Measurements from ENCODE around the gene OR4D10.
"Not testable (repeated sequence)": the region's sequence is repeated elsewhere in the genome, so short reads cannot be mapped to it uniquely, and the experiment has no call there.

OR4D10 gene

DNA sequence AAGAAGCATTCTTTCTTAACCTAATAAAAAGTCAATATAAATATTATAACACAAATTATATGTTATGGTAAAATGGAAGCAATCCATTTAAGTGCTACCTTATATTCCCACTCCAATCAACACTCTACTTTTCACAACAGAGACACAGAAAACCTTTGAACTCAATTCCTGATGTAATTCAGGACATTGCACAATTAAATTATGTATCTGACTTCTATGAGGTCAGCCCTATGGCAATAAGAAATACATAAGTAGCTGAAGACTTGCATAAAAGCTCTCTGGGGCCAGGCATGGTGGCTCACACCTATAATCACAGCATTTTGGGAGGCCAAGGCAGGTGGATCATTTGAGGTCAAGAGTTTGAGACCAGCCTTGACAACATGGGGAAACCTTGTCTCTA is 6.8 kb downstream of the OR4D10 start:
- no peaks in the 10 kb centered on the region for H3K9me3 Mint-ChIP-seq
- H3K4me3 Mint-ChIP-seq, result no peak overlapping the region
- DNase-seq (no peak), ATAC-seq (replicated peaks) (no peak)
- H3K36me3 Mint-ChIP-seq (ENCODE audit: insufficient read depth), result no peaks in the 10 kb centered on the region
- peaks cover 28 to 37% of the 10 kb centered on the region in 2 donors for H3K27me3 Mint-ChIP-seq
- H3K4me1 Mint-ChIP-seq (ENCODE audit: low read depth in 2 of 2), result no peaks in the 10 kb centered on the region
- H3K27ac Mint-ChIP-seq, result no peak overlapping the region

DNA sequence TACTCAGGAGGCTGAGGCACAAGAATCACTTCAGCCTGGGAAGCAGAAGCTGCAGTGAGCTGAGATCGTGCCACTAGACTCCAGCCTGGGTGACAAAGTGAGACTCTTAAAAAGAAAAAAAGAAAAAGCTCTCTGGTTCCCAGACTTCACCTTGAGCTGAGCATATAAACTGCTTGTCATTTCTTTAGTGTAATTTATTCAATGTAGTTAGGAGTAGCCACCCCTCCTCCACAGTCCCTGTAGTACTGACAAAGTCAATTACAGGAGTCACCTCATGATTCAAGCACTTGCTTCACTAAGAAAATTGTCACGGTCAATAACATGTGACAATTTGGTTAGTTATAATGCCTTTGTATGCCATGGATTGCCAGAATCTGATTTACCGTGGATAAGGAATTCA is 7.2 kb downstream of the OR4D10 start:
- H3K9me3 Mint-ChIP-seq, result no peaks in the 10 kb centered on the region

DNA sequence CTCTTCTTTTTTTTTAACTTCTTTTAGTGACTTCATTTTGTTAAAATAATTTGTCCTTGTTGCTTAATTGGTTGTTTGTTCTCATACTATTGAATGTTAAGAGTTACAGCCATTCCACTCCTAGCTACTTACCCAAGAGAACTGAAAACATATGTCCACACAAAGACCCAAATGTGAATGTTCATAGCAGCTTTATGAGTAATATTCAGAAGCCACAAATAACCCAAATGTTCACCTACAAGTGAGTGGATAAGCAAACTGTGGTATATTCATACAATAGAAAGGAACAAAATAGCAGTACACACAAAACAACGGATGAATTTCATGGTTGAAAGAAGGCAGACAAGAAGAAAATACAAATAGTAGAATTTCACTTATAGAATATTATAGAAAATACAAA is 28.8 kb downstream of the OR4D10 start:
- no peak overlapping the region for H3K4me3 Mint-ChIP-seq
- no peaks in the 10 kb centered on the region for H3K36me3 Mint-ChIP-seq (ENCODE audit: insufficient read depth)
- no peak overlapping the region for H3K27ac Mint-ChIP-seq
- peaks cover 44% of the 10 kb centered on the region in 2 donors for H3K27me3 Mint-ChIP-seq
- DNase-seq (no peak), ATAC-seq (replicated peaks) (no peak)
- H3K9me3 Mint-ChIP-seq, result no peaks in the 10 kb centered on the region
- no peaks in the 10 kb centered on the region for H3K4me1 Mint-ChIP-seq (ENCODE audit: low read depth in 2 of 2)

More for the DNA sequence above, 7.2 kb downstream of the OR4D10 start:
- H3K27ac Mint-ChIP-seq, result no peak overlapping the region
- DNase-seq (no peak), ATAC-seq (replicated peaks) (no peak)
- H3K36me3 Mint-ChIP-seq (ENCODE audit: insufficient read depth), result no peaks in the 10 kb centered on the region
- H3K4me1 Mint-ChIP-seq (ENCODE audit: low read depth in 2 of 2), result no peaks in the 10 kb centered on the region
- peaks cover 24 to 34% of the 10 kb centered on the region in 2 donors for H3K27me3 Mint-ChIP-seq
- H3K4me3 Mint-ChIP-seq, result no peak overlapping the region

DNA sequence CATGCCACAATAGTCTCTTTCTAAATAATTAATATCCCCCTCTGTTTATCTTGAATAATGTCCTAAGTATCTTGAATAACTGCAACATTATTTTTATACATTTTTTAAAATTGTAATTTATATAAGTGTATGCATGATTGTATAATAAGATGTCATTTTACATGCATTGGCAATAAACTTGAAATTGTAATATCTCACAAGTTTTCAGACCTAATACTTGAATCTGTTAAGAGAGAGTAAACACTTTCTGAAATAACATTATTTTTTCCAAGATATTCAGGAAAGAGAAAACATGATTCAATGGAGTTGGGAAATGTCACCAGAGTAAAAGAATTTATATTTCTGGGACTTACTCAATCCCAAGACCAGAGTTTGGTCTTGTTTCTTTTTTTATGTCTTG is 30.2 kb downstream of the OR4D10 start, which contains the start of gene OR4D11:
TSS of gene OR4D11 (plus strand) at position 301 of the 400 bp plus-strand sequence. CDS start at position 301, 0 bp downstream.
- Mint-ChIP-seq H3K27me3 (peaks cover 36 to 37% of the 10 kb centered on the region in 2 donors), H3K9me3 (no peaks in the 10 kb centered on the region), H3K36me3 (ENCODE audit: insufficient read depth) (no peaks in the 10 kb centered on the region), H3K4me1 (ENCODE audit: low read depth in 2 of 2) (no peaks in the 10 kb centered on the region), H3K27ac (no peak within 1 kb of the TSS), H3K4me3 (no peak within 1 kb of the TSS)
- ATAC-seq (replicated peaks) (no peak), DNase-seq (no peak)

DNA sequence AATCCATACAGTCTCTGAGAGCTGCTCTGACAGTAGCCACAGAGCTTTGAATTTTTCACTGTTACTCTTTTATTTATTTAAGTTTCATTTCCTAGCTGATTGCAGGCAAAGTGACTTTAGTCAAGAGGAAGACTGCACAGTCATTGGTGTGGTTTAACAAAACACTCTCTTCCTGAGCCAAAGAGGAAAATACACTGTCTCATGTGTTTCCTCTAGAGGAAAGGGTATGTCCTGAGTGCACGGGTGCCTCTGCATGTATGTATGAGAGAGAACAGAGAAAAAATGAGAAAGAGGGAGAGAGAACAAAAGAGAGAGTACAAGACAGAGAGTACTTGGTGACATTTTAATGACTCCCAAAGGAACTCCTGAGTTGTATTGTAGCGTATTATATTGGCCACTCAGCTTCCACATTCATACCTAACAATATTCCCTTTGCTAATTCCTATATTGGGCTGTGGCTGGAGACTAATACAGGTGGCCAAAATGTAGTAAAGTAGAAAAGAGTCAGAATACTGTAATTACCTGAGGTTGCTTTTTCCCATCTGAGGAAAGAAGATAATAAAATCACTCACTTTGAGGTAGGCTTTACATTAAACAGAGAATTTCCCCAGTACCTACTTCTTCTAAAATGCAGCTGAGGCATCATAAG is 38.0 kb downstream of the OR4D10 start, which contains the start of gene OR4D9:
TSS of gene OR4D9 (plus strand) at position 599 of the 649 bp plus-strand sequence. CDS start 3,374 bp downstream, outside the sequence.
- no peak within 1 kb of the TSS for H3K27ac Mint-ChIP-seq
- no peaks in the 10 kb centered on the region for H3K9me3 Mint-ChIP-seq
- DNase-seq, result no peak
- ATAC-seq (replicated peaks), result no peak
- H3K27me3 Mint-ChIP-seq, result peaks cover 25 to 30% of the 10 kb centered on the region in 2 donors
- H3K36me3 Mint-ChIP-seq (ENCODE audit: insufficient read depth), result no peaks in the 10 kb centered on the region
- H3K4me1 Mint-ChIP-seq (ENCODE audit: low read depth in 2 of 2), result no peaks in the 10 kb centered on the region
- no peak within 1 kb of the TSS for H3K4me3 Mint-ChIP-seq

DNA sequence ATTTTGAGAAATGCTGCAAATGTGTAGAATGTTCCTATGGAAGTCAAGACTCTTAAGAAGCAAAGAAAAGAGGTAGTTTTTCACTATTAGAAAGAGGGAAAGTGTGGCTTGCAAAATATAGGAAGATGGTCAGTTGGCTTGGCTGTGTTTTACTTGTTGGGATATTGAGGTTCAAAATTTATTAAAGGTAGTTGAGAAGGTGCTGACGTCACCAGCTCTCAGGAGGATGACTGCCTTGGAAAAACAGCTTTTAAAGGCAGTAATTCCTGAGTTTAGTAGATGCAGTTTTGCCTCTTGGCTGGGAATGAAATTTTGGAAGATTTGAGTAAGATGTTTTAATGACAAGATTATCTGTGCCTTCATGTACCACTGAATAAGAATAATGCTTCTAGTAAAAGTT is 38.6 kb downstream of the OR4D10 start:
- no peaks in the 10 kb centered on the region for H3K9me3 Mint-ChIP-seq
- no peak for DNase-seq
- H3K27me3 Mint-ChIP-seq, result peaks cover 25 to 30% of the 10 kb centered on the region in 2 donors
- no peak overlapping the region for H3K27ac Mint-ChIP-seq
- H3K4me3 Mint-ChIP-seq, result no peak overlapping the region
- H3K36me3 Mint-ChIP-seq (ENCODE audit: insufficient read depth), result no peaks in the 10 kb centered on the region
- ATAC-seq (replicated peaks), result no peak
- no peaks in the 10 kb centered on the region for H3K4me1 Mint-ChIP-seq (ENCODE audit: low read depth in 2 of 2)

DNA sequence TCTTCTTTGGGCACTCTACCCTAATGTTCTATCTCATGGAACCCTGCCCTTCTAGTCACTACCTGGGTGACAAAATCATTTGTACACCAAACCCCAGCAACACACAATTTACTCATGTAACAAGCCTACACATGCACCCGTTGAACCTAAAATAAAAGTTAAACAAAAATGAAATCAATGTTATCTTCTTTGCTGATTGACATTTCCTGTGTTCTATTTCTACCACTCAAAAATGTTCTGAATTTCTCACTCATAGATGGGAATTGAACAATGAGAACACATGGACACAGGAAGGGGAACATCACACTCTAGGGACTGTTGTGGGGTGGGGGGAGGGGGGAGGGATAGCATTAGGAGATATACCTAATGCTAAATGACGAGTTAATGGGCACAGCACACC is 47.0 kb downstream of the OR4D10 start:
- ATAC-seq (replicated peaks); DNase-seq; H3K4me3 Mint-ChIP-seq; H3K36me3 Mint-ChIP-seq (ENCODE audit: insufficient read depth); H3K4me1 Mint-ChIP-seq (ENCODE audit: low read depth in 2 of 2); H3K9me3 Mint-ChIP-seq; H3K27ac Mint-ChIP-seq: not testable (repeated sequence)
- H3K27me3 Mint-ChIP-seq, result peaks cover 36 to 46% of the 10 kb centered on the region in 2 donors

DNA sequence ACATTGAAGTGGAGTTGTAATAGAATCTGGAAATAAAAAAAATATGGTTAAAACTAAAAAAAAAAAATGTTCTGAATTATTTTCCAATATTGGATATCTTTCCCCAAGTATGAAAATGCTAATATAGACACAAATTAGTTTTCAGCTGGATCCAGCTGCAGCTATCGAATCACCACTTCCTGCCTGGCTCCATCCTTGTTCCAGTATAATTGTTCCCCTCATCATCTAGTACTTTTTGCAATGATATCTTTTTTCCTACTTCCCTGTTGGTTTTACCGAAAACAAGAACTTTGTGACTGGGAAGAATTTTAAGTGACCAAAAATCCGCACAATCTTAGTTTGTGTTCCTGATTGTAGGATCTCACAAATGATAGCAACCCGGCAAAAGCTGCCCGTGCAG is 47.6 kb downstream of the OR4D10 start:
- H3K4me3 Mint-ChIP-seq, result no peak overlapping the region
- DNase-seq (no peak), ATAC-seq (replicated peaks) (no peak)
- no peaks in the 10 kb centered on the region for H3K4me1 Mint-ChIP-seq (ENCODE audit: low read depth in 2 of 2)
- peaks cover 33 to 45% of the 10 kb centered on the region in 2 donors for H3K27me3 Mint-ChIP-seq
- no peaks in the 10 kb centered on the region for H3K9me3 Mint-ChIP-seq
- no peak overlapping the region for H3K27ac Mint-ChIP-seq
- H3K36me3 Mint-ChIP-seq (ENCODE audit: insufficient read depth), result no peaks in the 10 kb centered on the region

DNA sequence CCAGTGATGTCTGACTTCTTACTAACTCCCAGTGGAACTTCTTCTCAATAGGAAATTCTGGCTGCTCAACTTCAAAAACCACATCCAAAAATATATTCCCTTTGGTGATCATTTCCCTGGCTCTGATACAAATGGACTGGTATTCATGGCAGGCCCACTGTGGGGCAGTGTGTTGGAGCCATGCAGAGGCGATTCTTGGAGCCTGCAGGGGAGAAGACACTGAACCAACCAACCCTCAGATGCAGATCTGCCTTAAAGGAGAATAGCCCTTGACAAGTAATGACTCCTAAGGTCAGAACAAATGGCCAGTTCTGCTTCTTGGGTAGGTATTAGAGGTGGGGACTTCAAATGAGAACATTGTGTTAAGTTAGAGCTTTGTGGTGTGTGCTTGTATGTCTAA is 50.4 kb downstream of the OR4D10 start:
- Mint-ChIP-seq H3K27me3 (peaks cover 32 to 48% of the 10 kb centered on the region in 2 donors), H3K36me3 (ENCODE audit: insufficient read depth) (no peaks in the 10 kb centered on the region), H3K4me3 (no peak overlapping the region), H3K4me1 (ENCODE audit: low read depth in 2 of 2) (no peaks in the 10 kb centered on the region), H3K9me3 (no peaks in the 10 kb centered on the region), H3K27ac (no peak overlapping the region)
- no peak for ATAC-seq (replicated peaks)
- no peak for DNase-seq

DNA sequence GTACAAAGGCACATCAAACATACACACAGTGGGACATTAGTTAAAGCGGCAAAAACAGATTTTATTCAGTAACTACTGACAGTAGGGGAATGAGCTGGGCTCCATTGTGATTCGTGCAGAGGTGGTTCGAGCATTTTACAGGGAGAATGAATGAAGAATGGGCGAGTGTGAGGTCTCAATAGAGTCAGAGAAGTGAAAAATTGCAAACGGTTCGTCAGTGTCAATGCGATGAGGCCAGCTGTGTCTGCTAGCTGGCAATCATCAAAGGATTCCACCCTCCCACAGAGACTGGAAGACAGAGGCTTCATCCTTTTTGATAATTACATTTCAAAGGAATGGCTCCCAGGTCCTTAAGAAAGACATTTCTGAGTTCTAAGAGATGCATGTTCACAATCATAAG is 55.6 kb downstream of the OR4D10 start:
- peaks cover 30 to 43% of the 10 kb centered on the region in 2 donors for H3K27me3 Mint-ChIP-seq
- no peak for DNase-seq

More for the DNA sequence above, 55.6 kb downstream of the OR4D10 start:
- Mint-ChIP-seq H3K27ac (no peak overlapping the region), H3K4me3 (no peak overlapping the region), H3K4me1 (ENCODE audit: low read depth in 2 of 2) (no peaks in the 10 kb centered on the region), H3K36me3 (ENCODE audit: insufficient read depth) (no peaks in the 10 kb centered on the region), H3K9me3 (no peaks in the 10 kb centered on the region)
- ATAC-seq (replicated peaks), result no peak
